Measurements from ENCODE around the gene MYO18B.

GRCh38 chr22:25853501-25854284 is 111.7 kb downstream of the MYO18B start:
- TF ChIP-seq CTCF (IDR thresholded peaks at IDR 0.05; ENCODE audit: insufficient read depth, low read length, poor library complexity, severe bottlenecking) (peak; percentile 22), EZH2phosphoT487 (conservative IDR thresholded peaks at IDR 0.05; ENCODE audit: low read length) (no peak)

Measured in SU-DHL-6 (cell line).